ENCODE results near the gene MCAT.

DNA sequence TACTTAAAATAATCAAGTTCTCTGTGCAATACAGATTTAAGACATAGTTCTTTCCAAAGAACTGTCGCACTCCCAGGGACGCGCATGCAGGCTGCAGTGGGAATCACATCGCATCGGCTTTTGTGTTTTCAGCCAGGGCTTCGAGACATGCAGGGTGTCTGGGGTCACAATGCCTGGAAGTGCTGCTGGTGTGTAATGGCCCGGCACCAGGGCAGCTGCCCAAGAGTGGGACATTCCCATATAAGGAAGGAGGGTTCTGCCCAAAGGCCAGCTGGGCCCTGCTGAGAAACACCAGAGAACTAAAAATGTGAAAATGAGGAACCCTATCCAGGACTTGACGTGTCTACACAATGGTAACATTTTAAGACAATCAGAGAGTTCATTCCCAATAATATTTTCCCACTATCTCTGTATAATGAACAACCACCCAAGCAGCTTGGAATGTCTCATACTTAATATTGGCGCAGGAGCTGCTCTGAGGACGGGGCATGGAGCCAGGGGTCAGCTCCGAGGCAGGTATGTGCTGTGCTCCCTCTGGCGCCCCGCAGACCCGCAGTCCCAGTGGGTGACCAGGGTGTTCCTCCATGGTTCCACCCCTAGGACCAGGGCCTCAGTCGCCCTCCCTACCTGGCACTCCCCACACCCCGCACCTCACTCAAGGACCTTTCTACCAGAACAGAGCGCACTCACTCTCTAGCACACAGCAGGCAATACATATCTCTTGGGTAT lies 11.3 kb downstream of the MCAT start:
- TF ChIP-seq, protein P1, sequence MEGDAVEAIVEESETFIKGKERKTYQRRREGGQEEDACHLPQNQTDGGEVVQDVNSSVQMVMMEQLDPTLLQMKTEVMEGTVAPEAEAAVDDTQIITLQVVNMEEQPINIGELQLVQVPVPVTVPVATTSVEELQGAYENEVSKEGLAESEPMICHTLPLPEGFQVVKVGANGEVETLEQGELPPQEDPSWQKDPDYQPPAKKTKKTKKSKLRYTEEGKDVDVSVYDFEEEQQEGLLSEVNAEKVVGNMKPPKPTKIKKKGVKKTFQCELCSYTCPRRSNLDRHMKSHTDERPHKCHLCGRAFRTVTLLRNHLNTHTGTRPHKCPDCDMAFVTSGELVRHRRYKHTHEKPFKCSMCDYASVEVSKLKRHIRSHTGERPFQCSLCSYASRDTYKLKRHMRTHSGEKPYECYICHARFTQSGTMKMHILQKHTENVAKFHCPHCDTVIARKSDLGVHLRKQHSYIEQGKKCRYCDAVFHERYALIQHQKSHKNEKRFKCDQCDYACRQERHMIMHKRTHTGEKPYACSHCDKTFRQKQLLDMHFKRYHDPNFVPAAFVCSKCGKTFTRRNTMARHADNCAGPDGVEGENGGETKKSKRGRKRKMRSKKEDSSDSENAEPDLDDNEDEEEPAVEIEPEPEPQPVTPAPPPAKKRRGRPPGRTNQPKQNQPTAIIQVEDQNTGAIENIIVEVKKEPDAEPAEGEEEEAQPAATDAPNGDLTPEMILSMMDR (IDR thresholded peaks at IDR 0.05; ENCODE audit: insufficient read depth, low read length): no peak
- TF ChIP-seq POLR2AphosphoS5 (IDR thresholded peaks at IDR 0.05; ENCODE audit: low read depth): no peak; the same call in 1 of the 2 replicates
- TF ChIP-seq, protein P2, sequence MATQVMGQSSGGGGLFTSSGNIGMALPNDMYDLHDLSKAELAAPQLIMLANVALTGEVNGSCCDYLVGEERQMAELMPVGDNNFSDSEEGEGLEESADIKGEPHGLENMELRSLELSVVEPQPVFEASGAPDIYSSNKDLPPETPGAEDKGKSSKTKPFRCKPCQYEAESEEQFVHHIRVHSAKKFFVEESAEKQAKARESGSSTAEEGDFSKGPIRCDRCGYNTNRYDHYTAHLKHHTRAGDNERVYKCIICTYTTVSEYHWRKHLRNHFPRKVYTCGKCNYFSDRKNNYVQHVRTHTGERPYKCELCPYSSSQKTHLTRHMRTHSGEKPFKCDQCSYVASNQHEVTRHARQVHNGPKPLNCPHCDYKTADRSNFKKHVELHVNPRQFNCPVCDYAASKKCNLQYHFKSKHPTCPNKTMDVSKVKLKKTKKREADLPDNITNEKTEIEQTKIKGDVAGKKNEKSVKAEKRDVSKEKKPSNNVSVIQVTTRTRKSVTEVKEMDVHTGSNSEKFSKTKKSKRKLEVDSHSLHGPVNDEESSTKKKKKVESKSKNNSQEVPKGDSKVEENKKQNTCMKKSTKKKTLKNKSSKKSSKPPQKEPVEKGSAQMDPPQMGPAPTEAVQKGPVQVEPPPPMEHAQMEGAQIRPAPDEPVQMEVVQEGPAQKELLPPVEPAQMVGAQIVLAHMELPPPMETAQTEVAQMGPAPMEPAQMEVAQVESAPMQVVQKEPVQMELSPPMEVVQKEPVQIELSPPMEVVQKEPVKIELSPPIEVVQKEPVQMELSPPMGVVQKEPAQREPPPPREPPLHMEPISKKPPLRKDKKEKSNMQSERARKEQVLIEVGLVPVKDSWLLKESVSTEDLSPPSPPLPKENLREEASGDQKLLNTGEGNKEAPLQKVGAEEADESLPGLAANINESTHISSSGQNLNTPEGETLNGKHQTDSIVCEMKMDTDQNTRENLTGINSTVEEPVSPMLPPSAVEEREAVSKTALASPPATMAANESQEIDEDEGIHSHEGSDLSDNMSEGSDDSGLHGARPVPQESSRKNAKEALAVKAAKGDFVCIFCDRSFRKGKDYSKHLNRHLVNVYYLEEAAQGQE (IDR thresholded peaks at IDR 0.05; ENCODE audit: insufficient replicate concordance, low read depth): no peak
- no peak for TF ChIP-seq GABPA (IDR thresholded peaks at IDR 0.05; ENCODE audit: low read depth)

Data from HL-60 (cell line).